ENCODE data around the gene EEF1A2.

DNA sequence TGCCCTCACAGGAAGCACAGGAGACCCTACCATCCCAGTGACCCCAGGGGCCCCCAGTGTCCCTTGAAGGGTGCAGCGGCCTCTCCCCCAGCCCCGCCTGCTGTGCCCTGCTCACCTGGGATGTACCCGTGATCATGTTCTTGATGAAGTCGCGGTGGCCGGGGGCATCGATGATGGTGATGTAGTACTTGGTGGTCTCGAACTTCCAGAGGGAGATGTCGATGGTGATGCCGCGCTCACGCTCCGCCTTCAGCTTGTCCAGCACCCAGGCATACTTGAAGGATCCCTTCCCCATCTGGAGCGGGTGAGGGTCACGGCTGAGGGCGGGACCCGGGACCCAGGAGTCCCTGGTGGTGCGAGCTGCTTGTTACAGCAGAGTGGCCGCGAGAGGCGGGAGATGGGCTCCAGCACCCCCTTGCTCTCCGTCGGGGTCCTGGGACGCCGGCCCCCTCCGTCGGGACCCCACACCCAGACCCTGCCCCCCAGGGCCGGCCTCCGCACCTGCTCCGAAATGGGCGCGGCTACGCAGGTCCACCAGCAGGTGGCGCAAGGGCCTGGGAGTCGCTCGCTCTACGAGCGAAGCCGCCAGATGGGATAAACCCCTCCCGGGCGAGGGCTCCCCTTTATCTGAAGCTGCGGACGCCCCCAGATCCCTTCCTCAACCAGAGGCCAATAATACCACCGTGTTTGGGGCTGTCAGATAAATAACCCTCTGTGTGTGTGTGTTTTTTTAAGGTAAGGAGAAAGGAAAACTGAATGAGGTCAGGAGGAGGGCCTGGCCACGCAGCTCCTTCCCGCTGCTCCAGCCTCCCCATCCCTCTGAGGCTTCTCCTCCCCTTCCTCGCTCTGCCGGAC lies 2.9 kb downstream of the EEF1A2 start:
- no peak for TF ChIP-seq POLR2A (IDR thresholded peaks at IDR 0.05)
- TF ChIP-seq, protein P1, sequence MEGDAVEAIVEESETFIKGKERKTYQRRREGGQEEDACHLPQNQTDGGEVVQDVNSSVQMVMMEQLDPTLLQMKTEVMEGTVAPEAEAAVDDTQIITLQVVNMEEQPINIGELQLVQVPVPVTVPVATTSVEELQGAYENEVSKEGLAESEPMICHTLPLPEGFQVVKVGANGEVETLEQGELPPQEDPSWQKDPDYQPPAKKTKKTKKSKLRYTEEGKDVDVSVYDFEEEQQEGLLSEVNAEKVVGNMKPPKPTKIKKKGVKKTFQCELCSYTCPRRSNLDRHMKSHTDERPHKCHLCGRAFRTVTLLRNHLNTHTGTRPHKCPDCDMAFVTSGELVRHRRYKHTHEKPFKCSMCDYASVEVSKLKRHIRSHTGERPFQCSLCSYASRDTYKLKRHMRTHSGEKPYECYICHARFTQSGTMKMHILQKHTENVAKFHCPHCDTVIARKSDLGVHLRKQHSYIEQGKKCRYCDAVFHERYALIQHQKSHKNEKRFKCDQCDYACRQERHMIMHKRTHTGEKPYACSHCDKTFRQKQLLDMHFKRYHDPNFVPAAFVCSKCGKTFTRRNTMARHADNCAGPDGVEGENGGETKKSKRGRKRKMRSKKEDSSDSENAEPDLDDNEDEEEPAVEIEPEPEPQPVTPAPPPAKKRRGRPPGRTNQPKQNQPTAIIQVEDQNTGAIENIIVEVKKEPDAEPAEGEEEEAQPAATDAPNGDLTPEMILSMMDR (IDR thresholded peaks at IDR 0.05) = peak; percentile 89 to 99 (median 97)
- TF ChIP-seq EP300 (IDR thresholded peaks at IDR 0.05; ENCODE audit: low read depth) = no peak
- no peak for TF ChIP-seq POLR2AphosphoS5 (IDR thresholded peaks at IDR 0.05)

Measured in transverse colon (tissue), 4 donors.